ENCODE data around the gene GPR62.
"Not testable (repeated sequence)": the region's sequence is repeated elsewhere in the genome, so short reads cannot be mapped to it uniquely, and the experiment has no call there.

GPR62 gene, protein sequence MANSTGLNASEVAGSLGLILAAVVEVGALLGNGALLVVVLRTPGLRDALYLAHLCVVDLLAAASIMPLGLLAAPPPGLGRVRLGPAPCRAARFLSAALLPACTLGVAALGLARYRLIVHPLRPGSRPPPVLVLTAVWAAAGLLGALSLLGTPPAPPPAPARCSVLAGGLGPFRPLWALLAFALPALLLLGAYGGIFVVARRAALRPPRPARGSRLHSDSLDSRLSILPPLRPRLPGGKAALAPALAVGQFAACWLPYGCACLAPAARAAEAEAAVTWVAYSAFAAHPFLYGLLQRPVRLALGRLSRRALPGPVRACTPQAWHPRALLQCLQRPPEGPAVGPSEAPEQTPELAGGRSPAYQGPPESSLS

DNA sequence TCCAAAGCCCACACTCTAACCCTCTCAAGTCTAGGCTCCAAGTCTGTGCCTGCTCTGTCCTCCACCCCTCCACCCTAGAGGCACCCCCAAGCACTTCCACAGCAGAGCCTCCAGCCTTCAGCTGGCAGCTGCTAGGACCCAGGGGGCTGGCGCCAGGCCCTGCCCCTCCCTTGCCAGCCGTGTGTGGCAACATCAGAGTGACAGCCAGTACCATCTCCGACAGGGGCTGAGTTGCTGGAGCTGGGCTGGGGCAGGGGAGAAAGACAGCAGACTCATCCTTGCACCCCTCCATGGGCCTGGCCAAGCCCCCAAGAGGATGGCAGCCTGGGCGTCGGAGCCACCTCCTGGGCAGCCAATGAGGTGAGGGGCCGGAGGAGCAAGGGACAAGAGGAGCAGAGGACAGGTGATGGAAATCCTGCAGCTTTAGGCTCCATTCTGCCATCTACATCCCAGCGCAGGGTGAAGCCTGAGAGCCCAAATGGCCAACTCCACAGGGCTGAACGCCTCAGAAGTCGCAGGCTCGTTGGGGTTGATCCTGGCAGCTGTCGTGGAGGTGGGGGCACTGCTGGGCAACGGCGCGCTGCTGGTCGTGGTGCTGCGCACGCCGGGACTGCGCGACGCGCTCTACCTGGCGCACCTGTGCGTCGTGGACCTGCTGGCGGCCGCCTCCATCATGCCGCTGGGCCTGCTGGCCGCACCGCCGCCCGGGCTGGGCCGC is at the start of gene GPR62:
TSS of gene GPR62 (plus strand) at position 207 of the 718 bp plus-strand sequence. CDS start at position 479, 272 bp downstream.
- DNase-seq = no peak

DNA sequence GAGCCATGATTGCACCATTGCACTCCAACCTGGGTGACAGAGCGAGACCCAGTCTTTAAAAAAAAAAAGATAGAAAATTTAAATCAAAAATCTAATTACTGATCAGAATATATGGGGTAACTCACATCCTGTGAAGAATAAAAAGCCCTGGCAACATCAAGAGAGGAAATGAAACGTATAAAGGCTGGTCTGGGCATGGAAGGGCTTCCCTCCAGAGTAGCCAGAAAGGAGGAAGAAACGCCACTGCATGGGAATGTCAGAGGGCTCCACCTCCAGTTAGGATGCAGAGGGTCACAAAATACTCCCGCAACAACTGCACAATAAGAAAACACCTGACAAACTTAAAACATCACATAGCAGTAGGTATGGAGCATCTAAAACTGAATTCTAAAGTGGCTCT is 47.2 kb upstream of the GPR62 start:
- DNase-seq = no peak

DNA sequence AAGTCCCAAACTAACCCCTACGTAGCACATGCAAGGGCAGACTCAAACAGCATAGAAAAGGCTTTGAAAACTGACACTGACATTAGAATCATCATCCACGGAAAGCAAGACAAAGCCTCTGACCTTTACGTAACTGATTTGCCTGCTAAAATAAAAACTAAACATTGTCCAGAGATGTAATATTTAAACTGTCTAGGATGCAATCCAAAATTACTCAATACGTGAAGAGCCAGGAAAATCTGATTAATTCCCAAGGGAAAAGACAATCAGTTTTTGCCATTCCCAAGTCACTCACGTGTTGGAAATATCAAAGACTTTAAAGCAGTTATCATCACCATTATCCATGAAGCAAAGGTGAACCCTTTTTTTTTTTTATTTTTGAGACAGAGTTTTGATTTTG is 38.8 kb upstream of the GPR62 start:
- no peak for DNase-seq

DNA sequence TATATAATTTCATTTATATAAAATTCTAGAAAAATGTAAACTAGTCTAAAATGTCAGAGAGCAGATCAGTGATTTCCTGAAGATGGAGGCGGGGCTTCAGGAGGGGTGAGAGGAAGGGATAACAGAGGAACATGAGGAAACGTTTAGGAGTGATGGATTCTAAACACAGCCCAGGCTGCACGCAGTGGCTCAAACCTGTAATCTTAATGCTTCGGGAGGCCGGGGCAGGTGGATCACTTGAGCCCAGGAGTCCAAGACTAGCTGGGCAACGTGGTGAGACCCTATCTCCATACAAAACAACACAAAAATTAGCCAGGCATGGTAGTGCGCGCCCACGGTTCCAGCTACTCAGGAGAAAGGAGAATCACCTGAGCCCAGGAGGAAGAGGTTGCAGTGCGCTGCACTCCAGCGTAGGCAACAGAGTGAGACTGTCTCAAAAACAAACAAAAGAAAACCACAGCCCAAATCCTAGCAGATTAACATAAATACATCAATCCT is 34.1 kb upstream of the GPR62 start:
- DNase-seq = no peak

DNA sequence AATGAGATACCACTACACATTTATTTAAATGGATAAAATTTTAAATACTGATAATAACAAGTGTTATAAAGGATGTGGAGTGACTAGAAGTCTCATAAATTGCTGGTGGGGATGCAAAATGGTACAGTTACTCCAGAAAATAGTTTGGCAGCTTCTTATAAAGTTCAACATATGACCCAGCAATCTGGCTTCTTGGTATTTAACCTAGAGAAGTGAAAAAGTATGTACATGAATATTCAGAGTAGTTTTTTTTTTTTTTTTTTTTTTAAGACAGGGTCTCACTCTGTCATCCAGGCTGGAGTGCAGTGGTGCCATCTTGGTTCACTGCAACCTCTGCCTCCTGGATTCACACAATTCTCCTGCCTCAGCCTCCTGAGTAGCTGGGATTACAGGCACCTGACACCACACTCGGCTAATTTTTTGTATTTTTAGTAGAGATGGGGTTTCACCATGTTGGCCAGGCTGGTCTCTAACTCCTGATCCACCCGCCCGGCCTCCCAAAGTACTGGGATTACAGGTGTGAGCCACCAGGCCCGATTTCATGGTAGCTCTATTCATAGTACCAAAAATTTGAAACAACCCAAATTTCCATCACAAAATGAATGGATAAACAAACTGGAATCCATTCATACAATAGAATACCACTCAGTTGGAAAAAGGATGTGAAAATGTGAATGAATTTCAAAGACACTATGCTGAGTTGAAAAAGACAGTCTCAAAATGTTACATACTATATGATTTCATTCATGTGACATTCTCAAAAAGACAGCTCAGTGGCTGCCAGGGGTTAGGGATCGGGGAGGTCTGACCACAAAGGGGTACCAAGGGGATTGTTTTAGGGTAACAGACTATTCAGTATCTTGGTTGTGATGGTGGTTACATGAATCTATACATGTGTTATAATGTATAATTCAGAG is 27.9 kb upstream of the GPR62 start:
- DNase-seq = no peak

DNA sequence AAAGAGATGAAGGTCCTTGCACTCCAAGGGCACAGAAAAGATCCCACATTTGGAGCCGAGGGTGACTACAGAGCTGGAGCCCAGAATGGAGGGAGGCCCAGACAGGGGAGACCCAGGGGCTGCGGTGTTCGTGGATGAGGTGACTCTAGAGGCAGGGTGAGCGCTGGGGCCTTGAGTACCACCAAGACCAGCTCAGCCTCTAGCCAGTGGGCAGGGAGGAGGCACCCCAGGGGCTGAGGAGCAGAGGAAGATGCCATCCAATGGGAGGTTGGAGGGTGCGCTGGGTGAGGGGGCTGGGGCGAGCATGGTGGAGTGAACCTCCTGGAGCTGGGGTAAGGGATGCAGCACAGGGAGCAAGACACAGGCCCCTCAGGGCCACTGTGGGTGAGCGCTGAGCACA is 26.7 kb upstream of the GPR62 start:
- DNase-seq = no peak

DNA sequence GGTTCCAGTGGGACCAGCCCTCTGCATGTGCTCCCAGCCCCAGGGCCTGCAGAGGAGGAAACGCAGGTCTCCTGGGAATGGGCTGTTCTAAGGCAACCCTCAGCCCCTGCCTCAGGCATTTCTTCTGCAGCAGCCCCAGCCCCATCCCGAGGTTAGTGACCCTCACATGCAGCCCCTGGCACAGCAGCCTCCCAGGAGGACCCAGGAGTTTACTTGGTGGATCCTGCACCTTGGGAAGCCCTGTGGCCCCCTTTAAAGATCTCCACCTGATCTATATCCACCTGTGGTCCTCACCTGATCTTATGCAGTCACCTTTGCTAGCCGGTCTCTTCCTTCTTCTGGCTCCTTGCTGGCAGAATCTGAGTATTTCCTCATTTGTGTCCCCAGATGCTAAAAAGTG is 26.2 kb upstream of the GPR62 start:
- DNase-seq = not testable (repeated sequence)

DNA sequence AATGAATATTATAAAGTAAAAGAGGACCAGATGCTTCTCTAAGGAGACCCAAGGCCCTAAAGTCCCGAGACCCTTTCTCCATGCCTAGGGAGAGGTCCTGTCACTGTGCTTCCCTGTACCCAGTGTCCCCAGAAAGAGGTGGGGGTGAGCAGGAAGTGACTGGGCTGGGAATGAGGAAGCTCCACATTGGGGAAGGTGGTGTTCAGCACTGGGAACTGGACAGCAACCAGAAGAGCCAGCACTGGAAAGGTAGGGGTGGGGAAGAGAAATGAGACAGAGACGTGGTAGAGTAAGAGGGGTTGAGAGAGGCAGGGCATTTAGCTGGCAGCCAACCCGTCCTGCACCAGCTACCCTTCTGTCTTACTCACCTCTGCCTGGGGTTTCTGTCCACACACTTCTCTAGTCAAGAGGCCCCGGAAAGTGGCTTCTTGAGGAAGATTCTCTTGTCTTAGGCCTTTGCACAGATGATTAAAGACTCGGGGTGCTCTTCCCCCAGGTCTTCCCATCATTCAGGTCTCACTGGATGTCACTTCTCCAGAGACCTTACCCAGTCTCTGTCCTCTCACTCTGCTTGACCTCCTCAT is 25.7 kb upstream of the GPR62 start:
- DNase-seq = no peak

DNA sequence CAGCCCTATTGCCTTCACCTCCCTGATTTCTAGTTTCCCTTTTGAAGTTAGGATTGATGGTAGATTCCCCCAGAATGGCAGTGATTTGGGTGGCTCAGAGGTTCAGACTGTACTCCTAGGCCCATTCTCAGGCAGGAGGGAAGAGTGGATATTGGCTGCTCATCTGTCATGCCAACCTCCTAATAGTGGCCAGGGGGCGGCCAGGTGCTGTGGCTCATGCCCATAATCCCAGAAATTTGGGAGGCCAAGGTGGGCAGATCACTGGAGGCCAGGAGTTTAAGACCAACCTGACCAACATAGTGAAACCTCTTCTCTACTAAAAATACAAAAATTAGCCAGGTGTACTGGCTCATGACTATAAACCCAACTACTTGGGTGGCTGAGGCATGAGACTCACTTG is 24.7 kb upstream of the GPR62 start:
- no peak for DNase-seq

DNA sequence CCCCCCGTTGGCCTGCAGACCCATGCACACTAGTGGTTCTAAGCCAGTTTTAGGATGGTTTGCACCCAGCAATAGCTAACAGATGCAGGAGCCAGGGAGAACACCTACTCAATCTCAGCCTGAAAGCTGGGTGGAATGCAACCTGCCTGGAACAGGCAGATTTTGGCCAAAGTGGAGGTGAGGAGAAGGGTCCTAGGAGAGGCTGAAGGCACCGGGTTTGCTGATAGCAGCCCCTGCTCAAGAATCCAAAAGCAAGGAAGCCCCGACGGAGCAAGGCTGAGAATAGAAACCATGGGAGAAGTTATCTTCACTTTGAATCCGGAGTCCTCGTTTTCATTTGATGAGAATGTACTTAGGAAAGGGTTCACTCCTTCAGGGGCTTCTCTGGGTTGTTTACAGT is 23.4 kb upstream of the GPR62 start:
- no peak for DNase-seq

DNA sequence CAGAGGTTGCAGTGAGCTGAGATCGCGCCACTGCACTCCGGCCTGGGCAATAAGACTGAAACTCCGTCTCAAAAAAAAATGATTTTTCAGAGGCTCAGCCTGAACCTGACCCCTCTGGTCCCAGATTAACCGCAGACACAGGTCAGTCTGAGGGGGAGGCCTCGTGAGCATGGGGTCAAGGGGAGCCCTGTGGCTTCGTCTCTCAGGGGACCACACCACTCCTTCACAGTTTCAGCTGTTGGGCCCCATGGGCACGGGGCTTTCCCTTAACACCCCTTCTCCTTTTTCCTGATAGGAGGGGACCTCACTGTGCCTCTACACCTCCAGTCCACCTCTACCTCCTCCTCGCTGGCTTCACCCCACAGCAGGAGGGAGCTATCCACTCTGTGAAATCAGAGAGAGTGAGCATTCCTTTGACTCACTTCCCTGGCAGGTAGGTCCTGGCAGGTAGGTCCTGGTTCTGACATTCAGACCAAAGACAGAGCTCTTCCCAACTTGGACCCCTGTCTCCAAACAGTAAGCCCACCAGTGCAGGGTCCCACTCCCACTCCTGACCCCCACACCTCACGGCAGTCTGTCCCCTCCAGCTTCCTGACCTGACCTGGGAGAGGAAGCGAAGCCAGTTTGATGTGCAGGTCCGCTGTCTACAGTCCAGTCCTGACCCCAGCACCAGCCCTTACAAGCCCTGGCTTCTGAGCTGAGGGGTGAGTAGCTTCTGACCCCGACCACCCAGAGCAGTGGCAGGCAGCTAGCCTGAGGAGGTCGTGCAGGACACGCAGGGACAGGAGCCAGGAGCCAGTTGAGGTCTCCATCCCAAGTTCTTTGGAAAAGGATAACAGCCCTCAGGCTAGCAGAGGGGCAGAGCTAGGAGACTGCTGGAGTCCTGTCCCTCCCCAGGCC is 22.5 kb upstream of the GPR62 start:
- no peak for DNase-seq

DNA sequence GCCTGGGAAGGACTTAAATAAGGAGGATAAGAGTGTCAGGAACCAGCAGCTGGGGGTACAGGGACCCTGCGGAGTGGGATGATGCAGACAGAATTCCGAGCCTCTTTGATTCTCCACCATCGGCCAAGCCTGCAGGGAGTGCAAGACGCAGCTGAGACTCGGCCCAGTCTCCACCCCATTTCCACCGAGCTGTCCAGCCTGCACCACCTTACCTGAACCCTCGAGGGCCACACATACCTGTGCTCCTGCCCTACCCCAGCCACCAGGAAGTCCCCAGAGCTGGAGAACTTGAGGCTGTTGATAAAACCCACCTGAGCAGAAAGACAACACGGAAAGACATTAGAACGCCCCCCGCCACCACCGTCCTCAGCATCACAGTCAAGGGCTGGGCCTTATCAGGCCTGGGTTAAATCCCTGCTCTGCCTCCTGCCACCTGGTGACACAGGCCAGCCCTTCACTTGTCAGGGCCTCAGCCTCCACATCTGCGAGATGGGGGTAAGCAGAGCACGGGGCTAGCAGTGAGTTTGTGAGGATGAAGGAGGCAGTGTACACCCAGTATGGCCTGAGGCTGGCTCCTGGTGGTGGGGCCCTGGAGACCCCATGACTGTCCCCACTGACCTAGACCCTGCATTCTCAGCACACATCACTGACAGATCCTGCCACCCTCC is 21.6 kb upstream of the GPR62 start:
- no peak for DNase-seq

DNA sequence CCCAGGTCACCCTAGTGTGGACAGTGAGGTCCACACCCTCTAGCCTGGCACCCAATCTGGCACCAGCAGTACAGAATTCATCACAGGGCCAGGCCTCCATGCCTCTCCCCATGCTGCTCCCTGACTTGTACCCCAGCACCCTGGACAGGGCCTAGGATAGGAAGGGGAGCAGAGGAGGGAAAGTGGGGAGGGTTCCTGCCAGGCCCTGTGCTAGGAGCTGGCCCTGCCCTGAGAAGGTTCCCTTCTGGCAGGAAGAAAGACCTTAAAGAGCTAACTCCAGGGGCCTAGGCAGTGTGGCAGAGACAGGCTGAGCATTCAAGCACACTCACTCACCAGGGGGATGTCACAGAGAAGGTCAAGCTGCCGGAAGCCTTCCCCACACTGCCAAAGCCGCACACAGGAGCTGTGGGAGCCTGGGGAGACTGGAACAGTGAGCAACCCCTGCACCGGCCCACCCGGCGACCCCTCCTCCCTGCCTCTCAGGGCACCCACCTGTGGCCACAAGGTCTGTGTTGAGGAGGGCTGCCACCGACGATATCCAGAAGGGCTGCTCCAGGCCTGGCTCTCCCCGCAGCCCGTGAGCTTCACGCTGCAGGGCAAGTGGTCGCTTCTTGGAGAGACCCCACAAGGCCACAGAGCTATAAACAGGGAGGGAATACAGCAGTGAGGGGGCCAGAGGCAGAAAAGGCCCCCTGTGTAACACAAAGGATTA is 20.9 kb upstream of the GPR62 start:
- DNase-seq = no peak

DNA sequence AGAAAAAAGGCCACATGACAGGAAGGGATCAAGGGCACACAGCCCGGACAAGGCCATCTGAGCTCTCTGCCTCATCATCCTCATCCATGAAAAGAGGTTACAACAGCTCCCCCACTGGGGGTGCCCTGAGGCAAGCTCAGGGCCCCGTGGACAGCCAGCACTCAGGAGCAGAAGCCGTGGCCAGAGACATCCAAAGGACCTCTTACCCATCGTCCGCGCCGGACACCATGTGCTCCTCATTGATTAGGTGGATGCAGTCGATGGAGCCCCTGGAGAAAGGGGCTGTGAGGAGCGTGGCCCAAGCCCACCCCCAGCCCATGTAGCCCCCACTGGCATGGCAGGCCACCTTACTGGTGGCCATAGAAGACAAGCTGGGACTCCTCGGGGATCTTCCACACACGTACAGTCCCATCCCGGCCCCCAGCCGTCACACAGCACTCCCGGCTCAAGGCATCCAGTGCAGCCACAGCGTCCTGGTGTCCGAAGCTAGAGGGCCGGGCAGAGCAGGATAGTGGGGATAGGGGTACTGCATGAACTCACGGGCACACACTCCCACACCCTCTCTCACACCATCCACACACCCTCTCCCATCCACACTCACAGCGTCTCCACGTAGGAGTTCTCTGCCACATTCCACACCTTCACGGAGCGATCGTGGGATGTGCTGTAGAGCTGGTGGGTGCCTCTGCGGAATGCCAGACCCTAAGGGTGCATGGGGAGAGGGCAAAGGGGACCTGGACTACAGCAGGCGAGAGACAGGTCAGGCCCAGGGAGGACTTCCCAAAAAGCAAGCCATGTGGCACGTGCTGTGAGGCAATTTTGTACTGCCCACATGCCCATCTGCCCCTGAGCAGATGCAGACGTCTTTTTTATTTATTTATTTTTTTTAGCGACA is 19.9 kb upstream of the GPR62 start:
- no peak for DNase-seq

DNA sequence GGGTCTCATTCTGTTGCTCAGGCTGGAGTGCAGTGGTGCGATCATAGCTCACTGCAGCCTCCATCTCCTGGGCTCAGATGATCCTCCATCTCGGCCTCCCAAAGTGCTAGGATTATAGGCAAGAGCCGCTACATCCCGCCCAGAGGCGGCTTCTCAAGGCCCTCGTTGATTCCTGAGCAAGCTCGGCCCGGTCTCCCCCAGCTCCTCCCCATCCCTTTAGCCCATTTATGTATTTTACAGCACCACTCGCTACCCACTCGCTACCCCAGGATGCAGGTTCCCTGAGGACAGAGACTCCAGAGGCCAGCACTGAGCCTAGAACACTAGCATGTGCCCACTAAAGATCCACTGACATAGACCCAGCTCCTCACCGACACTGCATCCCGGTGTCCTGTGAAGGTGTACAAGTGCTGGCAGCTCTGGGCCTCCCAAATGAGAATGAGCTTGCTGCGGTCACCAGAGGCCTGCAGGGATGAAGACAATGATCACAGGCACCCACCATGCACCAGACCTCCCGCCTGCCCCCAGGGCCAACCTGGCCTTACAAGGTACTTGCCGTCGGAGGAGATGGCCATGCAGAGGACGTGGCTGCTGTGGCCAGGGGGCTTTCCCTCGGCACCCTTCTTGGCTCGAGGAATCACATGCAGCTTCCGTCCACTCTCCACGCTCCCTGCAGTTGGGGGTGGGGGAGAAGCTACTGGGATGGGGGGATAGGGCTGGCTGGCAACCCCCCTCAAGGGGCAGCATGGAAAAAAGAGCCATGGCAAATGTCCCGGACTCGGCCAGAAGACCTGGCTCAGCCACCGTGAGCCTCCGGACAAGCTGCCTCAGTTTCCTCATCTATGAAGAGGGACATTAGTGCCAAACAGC is 19.1 kb upstream of the GPR62 start:
- DNase-seq = no peak

DNA sequence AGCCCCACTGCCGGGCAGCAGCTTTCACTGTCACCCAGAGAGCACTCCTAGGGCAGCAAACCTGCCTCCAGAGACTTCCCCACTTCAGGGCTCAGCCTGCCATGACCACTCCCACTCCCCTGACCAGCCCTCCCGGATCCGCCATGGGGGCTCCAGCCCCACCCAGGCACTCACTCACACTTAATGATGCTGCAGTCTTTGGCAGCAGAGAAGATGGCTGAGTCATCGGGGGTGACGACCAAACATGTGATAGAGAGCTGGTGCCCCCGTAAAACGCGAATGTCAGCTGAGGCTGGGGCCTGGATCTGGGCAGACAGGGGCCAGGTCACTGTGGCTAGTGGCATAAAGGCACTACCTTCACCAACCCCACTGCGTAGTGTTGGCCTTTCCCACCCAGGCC is 18.2 kb upstream of the GPR62 start:
- DNase-seq = no peak

DNA sequence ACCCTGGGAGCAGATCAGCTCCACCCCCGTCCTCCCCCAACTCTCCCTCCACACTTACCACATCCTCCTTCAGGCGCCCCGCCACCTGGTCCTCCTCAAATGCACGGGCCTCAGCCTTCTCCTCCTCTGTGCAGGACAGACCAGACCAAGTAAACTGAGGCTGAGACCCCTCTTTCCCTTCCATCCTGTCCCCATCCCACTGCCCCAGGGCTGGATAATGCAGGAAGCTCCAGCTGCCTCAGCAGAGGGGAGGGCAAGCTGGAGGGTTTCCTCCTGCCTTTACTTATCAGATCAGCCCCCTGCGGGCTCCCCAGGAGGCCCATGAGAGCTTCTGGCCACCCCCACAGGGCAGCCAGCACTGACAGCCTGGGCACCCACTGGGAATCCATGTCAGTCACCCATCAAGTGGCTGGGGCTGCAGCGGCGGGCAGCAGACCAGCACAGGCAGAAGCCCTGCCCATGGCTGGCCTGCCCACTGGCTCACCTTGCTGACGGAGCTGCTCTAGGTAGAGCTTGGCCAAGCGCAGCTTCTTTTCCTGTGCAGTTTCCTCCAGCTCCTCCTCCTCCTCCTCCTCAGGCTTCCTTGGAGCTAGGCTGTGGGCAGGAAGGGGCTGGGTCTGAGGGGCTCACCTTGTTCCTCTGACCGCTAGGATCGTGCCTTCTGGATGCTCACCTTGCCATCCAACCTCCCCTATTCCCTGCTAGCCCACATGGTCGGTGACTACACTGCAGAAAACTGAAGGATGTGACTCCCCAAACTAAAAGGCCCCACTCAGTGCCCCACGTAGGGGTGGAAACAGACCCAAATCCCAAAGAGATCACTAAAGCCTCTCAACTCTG is 17.4 kb upstream of the GPR62 start:
- no peak for DNase-seq

Data from CD4-positive, alpha-beta T cell treated with Interleukin-6 for 4 hours (primary cell).